K562 (cell line): ENCODE measurements around the gene KASH5. TPM values are rescaled to one million over a fixed set of nuclear protein-coding genes. Genes with fewer than 3 reads are reported as not detected.

Source experiments
- E2F6 ChIP-seq, 2 experiments: IDR thresholded peaks; 2 replicates each; pipeline ENCODE4 v1.6.1; 2011; ENCODE audit warnings: borderline replicate concordance in 1 of 2, control low read depth in 1 of 2, low read depth in 1 of 2, low read length in 1 of 2, mild to moderate bottlenecking in 1 of 2, mixed read lengths in 1 of 2, moderate library complexity in 1 of 2; ENCODE audit not compliant: insufficient read depth in 1 of 2, insufficient read length in 1 of 2, poor library complexity in 1 of 2, severe bottlenecking in 1 of 2; ENCODE audit errors: extremely low read depth in 1 of 2
- ESRRA ChIP-seq: fragments of 450-650 bp; IDR thresholded peaks from 2 replicates; pipeline ENCODE4 v1.6.1; 2014; ENCODE audit warnings: low read depth, mild to moderate bottlenecking, moderate library complexity, borderline replicate concordance
- ETS2 ChIP-seq: IDR thresholded peaks from 2 replicates; pipeline ENCODE4 v1.6.1; 2016; ENCODE audit warnings: borderline replicate concordance, missing genetic modification characterization, mild to moderate bottlenecking, moderate library complexity, missing compliant biosample characterization; ENCODE audit not compliant: poor library complexity, severe bottlenecking
- FOXP1 ChIP-seq: sonication (generic); formaldehyde crosslinking; IDR thresholded peaks from 2 replicates; pipeline ENCODE4 v1.8.0; 2022; ENCODE audit warnings: mild to moderate bottlenecking, missing genetic modification reagents
- MYNN ChIP-seq, 2 experiments: sonication (generic); formaldehyde crosslinking in 1 of 2; IDR thresholded peaks; 2 replicates each; pipeline versions ENCODE4 v1.5.0 to v1.6.1; 2016 to 2020; ENCODE audit warnings: antibody characterized with exemption in 1 of 2, missing genetic modification reagents in 1 of 2
- NR3C1 ChIP-seq: sonication (generic); formaldehyde crosslinking; IDR thresholded peaks from 2 replicates; pipeline ENCODE4 v1.8.1; 2022; ENCODE audit warnings: missing genetic modification reagents
- REST ChIP-seq, 2 experiments: fragments of 450-650 bp; formaldehyde crosslinking in 1 of 2; IDR thresholded peaks; 2 replicates each; pipeline versions ENCODE4 v1.4.0 to v1.6.1; 2014 to 2020; ENCODE audit warnings: mild to moderate bottlenecking in 2 of 2, borderline replicate concordance in 1 of 2, low read depth in 1 of 2
- SIRT6 ChIP-seq: IDR thresholded peaks from one replicate; pipeline ENCODE4 v1.6.1; 2012; ENCODE audit warnings: low read depth, mild to moderate bottlenecking, control low read depth, inconsistent platforms, low read length, moderate library complexity
- TRIM25 ChIP-seq: fragments of 450-650 bp; IDR thresholded peaks from 2 replicates; pipeline ENCODE4 v1.7.0; 2016; ENCODE audit warnings: borderline replicate concordance
- ZNF133 ChIP-seq: fragments of 250-450 bp; sonication (Bioruptor Pico); IDR thresholded peaks from 2 replicates; pipeline ENCODE4 v1.4.0; 2020; ENCODE audit warnings: mild to moderate bottlenecking
- ZNF512 ChIP-seq: IDR thresholded peaks from 2 replicates; pipeline ENCODE4 v1.6.1; 2016; ENCODE audit warnings: missing genetic modification characterization, missing compliant biosample characterization
- ZNF561 ChIP-seq: fragments of 450-650 bp; formaldehyde crosslinking; conservative IDR thresholded peaks from 2 replicates; pipeline ENCODE4 v1.4.0; 2020; ENCODE audit warnings: mild to moderate bottlenecking, moderate library complexity
- polyA plus RNA-seq, 8 experiments: library from polyadenylated mRNA; depleted of rRNA in 4 of 8; stranded (reverse) in 5 of 8; unstranded in 3 of 8; fragments of >200 nt; fragmentation: Nextera tagmentation in 2 of 8; fragmentation: Illumina TruSeq in 1 of 8; extraction: Ambion mirVana in 2 of 8; extraction: Trizol in 1 of 8; gene quantifications; 2 replicates each; pipeline versions ENCODE4 v1.2.1 to v1.2.3, GENCODE V29; 2011 to 2014; ENCODE audit warnings: inconsistent platforms in 1 of 8, missing spikeins in 1 of 8
- total RNA-seq, 7 experiments: library from RNA; depleted of rRNA in 6 of 7; stranded (reverse); fragments of >200 nt in 6 of 7; fragmentation: Illumina TruSeq in 2 of 7; extraction: Trizol in 2 of 7; gene quantifications; 2 replicates each; pipeline versions ENCODE4 v1.2.1 to v1.2.3, GENCODE V29; 2011 to 2021; ENCODE audit warnings: low replicate concordance in 1 of 7

Gene KASH5
- total and polyA plus RNA-seq, 9 of the 15 experiments (the other 6 are each of a cell fraction or from before 2014, with no cell fraction given), result 0.07 to 0.84 (median 0.34) TPM; not detected in 1

GRCh38 chr19:49430678-49431329 lies 42.8 kb downstream of the KASH5 start (continued):
- TF ChIP-seq ZNF512 (tag) (no peak), FOXP1 (CRISPR knock-in tag) (peak; percentile 42; the same call in 1 of the 2 replicates), TRIM25 (0 out of 2 replicates have a peak, but pooled peaks have one; percentile 32), REST (IDR thresholded peaks at IDR 0.05; ENCODE audit: borderline replicate concordance) (peak; percentile 51; the same call in 1 of the 2 replicates), REST (CRISPR knock-in tag; IDR thresholded peaks at IDR 0.05; ENCODE audit: low read depth) (no peak), MYNN (IDR thresholded peaks at IDR 0.05) (peak; percentile 60; the same call in 1 of the 2 replicates), MYNN (CRISPR knock-in tag; IDR thresholded peaks at IDR 0.05) (no peak), ETS2 (tag) (no peak), SIRT6 (no peak), ESRRA (no peak), E2F6 (IDR thresholded peaks at IDR 0.05; ENCODE audit: borderline replicate concordance in 1 of 2, extremely low read depth in 1 of 2, insufficient read depth in 1 of 2, insufficient read length in 1 of 2, low read depth in 1 of 2, low read length in 1 of 2, poor library complexity in 1 of 2, severe bottlenecking in 1 of 2) (peak; percentile 69 to 94), NR3C1 (CRISPR knock-in tag) (0 out of 2 replicates have a peak, but pooled peaks have one; percentile 33), ZNF561 (no peak), ZNF133 (CRISPR knock-in tag) (no peak)
